ENCODE data around the gene FAM53A.

- TF ChIP-seq ZSCAN5A (tag by site-specific recombination; IDR thresholded peaks at IDR 0.05), result no peak
- no peak for TF ChIP-seq ZNF623 (tag by site-specific recombination; IDR thresholded peaks at IDR 0.05)
- TF ChIP-seq PRDM1 (tag by site-specific recombination; IDR thresholded peaks at IDR 0.05), result no peak
Measured at GRCh38 chr4:1619151-1619672, 64.9 kb downstream of the FAM53A start.

Data from HEK293 (cell line).